ENCODE data around the gene PTGDS. TPM values are rescaled to one million over a fixed set of nuclear protein-coding genes. Genes with fewer than 3 reads are reported as not detected.

The PTGDS gene
- total RNA-seq, 1 experiment from 2014 or later = 2.2 TPM

DNA sequence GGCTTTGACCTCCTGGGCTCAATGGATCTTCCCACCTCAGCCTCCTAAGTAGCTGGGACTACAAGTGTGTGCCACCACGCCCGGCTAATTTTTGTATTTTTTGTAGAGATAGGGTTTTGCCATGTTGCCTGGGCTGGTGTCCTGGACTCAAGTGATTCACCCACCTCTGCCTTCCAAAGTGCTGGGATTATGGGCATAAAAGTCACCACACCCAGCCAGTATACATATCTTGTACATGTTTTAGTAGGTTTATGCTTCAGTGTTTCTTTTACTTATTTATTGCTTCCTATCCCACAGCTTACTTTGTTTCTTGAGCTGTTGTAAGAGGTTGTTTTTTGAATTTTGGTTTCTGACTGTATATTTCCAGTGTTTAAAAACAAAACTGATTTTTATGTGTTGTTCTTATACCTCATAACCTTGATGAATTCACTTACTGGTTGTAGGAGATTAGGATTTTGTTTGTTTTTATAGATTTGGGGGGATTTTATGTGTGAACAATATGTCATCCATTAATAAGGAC is 45.6 kb upstream of the PTGDS start:
- ChIA-PET CTCF (interaction anchor here (0.8 kb wide), 1 partner anchor 98 kb away, joined by 3 read pairs; no protein-coding TSS in a partner anchor), POLR2A (no interaction called here)
- H3K4me1 Mint-ChIP-seq = peaks cover 6% of the 10 kb centered on the region
- TF ChIP-seq, protein P1, sequence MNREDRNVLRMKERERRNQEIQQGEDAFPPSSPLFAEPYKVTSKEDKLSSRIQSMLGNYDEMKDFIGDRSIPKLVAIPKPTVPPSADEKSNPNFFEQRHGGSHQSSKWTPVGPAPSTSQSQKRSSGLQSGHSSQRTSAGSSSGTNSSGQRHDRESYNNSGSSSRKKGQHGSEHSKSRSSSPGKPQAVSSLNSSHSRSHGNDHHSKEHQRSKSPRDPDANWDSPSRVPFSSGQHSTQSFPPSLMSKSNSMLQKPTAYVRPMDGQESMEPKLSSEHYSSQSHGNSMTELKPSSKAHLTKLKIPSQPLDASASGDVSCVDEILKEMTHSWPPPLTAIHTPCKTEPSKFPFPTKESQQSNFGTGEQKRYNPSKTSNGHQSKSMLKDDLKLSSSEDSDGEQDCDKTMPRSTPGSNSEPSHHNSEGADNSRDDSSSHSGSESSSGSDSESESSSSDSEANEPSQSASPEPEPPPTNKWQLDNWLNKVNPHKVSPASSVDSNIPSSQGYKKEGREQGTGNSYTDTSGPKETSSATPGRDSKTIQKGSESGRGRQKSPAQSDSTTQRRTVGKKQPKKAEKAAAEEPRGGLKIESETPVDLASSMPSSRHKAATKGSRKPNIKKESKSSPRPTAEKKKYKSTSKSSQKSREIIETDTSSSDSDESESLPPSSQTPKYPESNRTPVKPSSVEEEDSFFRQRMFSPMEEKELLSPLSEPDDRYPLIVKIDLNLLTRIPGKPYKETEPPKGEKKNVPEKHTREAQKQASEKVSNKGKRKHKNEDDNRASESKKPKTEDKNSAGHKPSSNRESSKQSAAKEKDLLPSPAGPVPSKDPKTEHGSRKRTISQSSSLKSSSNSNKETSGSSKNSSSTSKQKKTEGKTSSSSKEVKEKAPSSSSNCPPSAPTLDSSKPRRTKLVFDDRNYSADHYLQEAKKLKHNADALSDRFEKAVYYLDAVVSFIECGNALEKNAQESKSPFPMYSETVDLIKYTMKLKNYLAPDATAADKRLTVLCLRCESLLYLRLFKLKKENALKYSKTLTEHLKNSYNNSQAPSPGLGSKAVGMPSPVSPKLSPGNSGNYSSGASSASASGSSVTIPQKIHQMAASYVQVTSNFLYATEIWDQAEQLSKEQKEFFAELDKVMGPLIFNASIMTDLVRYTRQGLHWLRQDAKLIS (CRISPR knock-in tag; IDR thresholded peaks at IDR 0.05; ENCODE audit: borderline replicate concordance) = no peak
- TF ChIP-seq USF1 (CRISPR knock-in tag; IDR thresholded peaks at IDR 0.05) (no peak), GRHL2 (CRISPR knock-in tag; IDR thresholded peaks at IDR 0.05; ENCODE audit: insufficient replicate concordance, severe bottlenecking) (no peak), MLX (CRISPR knock-in tag; IDR thresholded peaks at IDR 0.05) (no peak), NFE2L1 (CRISPR knock-in tag; IDR thresholded peaks at IDR 0.05) (no peak), ZNF121 (CRISPR knock-in tag; IDR thresholded peaks at IDR 0.05) (no peak), TCF7 (CRISPR knock-in tag; IDR thresholded peaks at IDR 0.05; ENCODE audit: low read depth) (no peak), AR (CRISPR knock-in tag; IDR thresholded peaks at IDR 0.05) (no peak), CBFB (CRISPR knock-in tag; IDR thresholded peaks at IDR 0.05; ENCODE audit: low read depth) (no peak), TEAD4 (CRISPR knock-in tag; IDR thresholded peaks at IDR 0.05) (no peak), MXD4 (CRISPR knock-in tag; IDR thresholded peaks at IDR 0.05; ENCODE audit: borderline replicate concordance) (no peak), GABPB1 (CRISPR knock-in tag; IDR thresholded peaks at IDR 0.05) (no peak)
- TF ChIP-seq, protein P2, sequence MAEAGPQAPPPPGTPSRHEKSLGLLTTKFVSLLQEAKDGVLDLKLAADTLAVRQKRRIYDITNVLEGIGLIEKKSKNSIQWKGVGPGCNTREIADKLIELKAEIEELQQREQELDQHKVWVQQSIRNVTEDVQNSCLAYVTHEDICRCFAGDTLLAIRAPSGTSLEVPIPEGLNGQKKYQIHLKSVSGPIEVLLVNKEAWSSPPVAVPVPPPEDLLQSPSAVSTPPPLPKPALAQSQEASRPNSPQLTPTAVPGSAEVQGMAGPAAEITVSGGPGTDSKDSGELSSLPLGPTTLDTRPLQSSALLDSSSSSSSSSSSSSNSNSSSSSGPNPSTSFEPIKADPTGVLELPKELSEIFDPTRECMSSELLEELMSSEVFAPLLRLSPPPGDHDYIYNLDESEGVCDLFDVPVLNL (CRISPR knock-in tag; IDR thresholded peaks at IDR 0.05; ENCODE audit: borderline replicate concordance, low read depth) = no peak
- TF ChIP-seq, protein P3, sequence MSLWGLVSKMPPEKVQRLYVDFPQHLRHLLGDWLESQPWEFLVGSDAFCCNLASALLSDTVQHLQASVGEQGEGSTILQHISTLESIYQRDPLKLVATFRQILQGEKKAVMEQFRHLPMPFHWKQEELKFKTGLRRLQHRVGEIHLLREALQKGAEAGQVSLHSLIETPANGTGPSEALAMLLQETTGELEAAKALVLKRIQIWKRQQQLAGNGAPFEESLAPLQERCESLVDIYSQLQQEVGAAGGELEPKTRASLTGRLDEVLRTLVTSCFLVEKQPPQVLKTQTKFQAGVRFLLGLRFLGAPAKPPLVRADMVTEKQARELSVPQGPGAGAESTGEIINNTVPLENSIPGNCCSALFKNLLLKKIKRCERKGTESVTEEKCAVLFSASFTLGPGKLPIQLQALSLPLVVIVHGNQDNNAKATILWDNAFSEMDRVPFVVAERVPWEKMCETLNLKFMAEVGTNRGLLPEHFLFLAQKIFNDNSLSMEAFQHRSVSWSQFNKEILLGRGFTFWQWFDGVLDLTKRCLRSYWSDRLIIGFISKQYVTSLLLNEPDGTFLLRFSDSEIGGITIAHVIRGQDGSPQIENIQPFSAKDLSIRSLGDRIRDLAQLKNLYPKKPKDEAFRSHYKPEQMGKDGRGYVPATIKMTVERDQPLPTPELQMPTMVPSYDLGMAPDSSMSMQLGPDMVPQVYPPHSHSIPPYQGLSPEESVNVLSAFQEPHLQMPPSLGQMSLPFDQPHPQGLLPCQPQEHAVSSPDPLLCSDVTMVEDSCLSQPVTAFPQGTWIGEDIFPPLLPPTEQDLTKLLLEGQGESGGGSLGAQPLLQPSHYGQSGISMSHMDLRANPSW (CRISPR knock-in tag; conservative IDR thresholded peaks at IDR 0.05; ENCODE audit: low read depth) = no peak
- TF ChIP-seq, protein P4, sequence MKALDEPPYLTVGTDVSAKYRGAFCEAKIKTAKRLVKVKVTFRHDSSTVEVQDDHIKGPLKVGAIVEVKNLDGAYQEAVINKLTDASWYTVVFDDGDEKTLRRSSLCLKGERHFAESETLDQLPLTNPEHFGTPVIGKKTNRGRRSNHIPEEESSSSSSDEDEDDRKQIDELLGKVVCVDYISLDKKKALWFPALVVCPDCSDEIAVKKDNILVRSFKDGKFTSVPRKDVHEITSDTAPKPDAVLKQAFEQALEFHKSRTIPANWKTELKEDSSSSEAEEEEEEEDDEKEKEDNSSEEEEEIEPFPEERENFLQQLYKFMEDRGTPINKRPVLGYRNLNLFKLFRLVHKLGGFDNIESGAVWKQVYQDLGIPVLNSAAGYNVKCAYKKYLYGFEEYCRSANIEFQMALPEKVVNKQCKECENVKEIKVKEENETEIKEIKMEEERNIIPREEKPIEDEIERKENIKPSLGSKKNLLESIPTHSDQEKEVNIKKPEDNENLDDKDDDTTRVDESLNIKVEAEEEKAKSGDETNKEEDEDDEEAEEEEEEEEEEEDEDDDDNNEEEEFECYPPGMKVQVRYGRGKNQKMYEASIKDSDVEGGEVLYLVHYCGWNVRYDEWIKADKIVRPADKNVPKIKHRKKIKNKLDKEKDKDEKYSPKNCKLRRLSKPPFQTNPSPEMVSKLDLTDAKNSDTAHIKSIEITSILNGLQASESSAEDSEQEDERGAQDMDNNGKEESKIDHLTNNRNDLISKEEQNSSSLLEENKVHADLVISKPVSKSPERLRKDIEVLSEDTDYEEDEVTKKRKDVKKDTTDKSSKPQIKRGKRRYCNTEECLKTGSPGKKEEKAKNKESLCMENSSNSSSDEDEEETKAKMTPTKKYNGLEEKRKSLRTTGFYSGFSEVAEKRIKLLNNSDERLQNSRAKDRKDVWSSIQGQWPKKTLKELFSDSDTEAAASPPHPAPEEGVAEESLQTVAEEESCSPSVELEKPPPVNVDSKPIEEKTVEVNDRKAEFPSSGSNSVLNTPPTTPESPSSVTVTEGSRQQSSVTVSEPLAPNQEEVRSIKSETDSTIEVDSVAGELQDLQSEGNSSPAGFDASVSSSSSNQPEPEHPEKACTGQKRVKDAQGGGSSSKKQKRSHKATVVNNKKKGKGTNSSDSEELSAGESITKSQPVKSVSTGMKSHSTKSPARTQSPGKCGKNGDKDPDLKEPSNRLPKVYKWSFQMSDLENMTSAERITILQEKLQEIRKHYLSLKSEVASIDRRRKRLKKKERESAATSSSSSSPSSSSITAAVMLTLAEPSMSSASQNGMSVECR (CRISPR knock-in tag; IDR thresholded peaks at IDR 0.05; ENCODE audit: borderline replicate concordance) = no peak
- TF ChIP-seq, protein P5, sequence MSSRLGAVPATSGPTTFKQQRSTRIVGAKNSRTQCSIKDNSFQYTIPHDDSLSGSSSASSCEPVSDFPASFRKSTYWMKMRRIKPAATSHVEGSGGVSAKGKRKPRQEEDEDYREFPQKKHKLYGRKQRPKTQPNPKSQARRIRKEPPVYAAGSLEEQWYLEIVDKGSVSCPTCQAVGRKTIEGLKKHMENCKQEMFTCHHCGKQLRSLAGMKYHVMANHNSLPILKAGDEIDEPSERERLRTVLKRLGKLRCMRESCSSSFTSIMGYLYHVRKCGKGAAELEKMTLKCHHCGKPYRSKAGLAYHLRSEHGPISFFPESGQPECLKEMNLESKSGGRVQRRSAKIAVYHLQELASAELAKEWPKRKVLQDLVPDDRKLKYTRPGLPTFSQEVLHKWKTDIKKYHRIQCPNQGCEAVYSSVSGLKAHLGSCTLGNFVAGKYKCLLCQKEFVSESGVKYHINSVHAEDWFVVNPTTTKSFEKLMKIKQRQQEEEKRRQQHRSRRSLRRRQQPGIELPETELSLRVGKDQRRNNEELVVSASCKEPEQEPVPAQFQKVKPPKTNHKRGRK (CRISPR knock-in tag; IDR thresholded peaks at IDR 0.05; ENCODE audit: borderline replicate concordance) = no peak
- H3K4me3 Mint-ChIP-seq = no peak overlapping the region
- no peak overlapping the region for H3K27ac Mint-ChIP-seq
- ATAC-seq = no peak
- peaks cover 3% of the 10 kb centered on the region; the same call in 1 of the 2 replicates for H3K9me3 Mint-ChIP-seq
- H3K27me3 Mint-ChIP-seq (ENCODE audit: low read depth) = no peaks in the 10 kb centered on the region
- no peak for DNase-seq (ENCODE audit: low spot score)
- H3K36me3 Mint-ChIP-seq = peaks cover 51% of the 10 kb centered on the region
